Sigmoid colon (tissue), 4 donors: ENCODE results near the gene BAZ1A.
A peak's percentile ranks its signal among the peaks of the same experiment; 100 is the strongest.

Source experiments
- CTCF ChIP-seq, 4 experiments: fragments of 450-650 bp in 3 of 4; fragments of 200-600 bp in 1 of 4; IDR thresholded peaks; one replicate each; pipeline ENCODE4 v1.5.1; 2016 to 2019; ENCODE audit warnings: antibody characterized with exemption in 4 of 4, mild to moderate bottlenecking in 3 of 4, moderate library complexity in 2 of 4
- EP300 ChIP-seq, 4 donors: sonication (generic); formaldehyde crosslinking; IDR thresholded peaks; one replicate each; pipeline ENCODE4 v1.6.1; 2017; ENCODE audit warnings: antibody characterized with exemption in 4 of 4
- POLR2A ChIP-seq, 2 donors: fragments of 450-650 bp; IDR thresholded peaks; one replicate each; pipeline ENCODE4 v1.6.1; 2016; ENCODE audit warnings: antibody characterized with exemption in 2 of 2, mild to moderate bottlenecking in 2 of 2, moderate library complexity in 2 of 2
- POLR2AphosphoS5 ChIP-seq, 4 donors: sonication (generic); formaldehyde crosslinking; IDR thresholded peaks; one replicate each; pipeline ENCODE4 v1.6.1; 2017; ENCODE audit warnings: antibody characterized with exemption in 4 of 4

- no peak for TF ChIP-seq POLR2A (IDR thresholded peaks at IDR 0.05)
- no peak for TF ChIP-seq CTCF (IDR thresholded peaks at IDR 0.05)
- peak in 1 of 4 donors; percentile 31 for TF ChIP-seq POLR2AphosphoS5 (IDR thresholded peaks at IDR 0.05)
- no peak for TF ChIP-seq EP300 (IDR thresholded peaks at IDR 0.05)
Observed at GRCh38 chr14:34781242-34781641, 93.9 kb downstream of the BAZ1A start.
